ENCODE data around the gene LRRC8E. TPM values are rescaled to one million over a fixed set of nuclear protein-coding genes. Genes with fewer than 3 reads are reported as not detected.

LRRC8E gene
- total RNA-seq, 2 donors from 2014 or later, result 1.5 to 2.1 TPM

GRCh38 chr19:7863971-7864689 lies 24.2 kb upstream of the LRRC8E start:
- no peaks in the 10 kb centered on the region for H3K36me3 ChIP-seq
- TF ChIP-seq CTCF (IDR thresholded peaks at IDR 0.05), result no peak
- no peaks in the 10 kb centered on the region for H3K9me3 ChIP-seq
- no peak for DNase-seq (ENCODE audit: low spot score)
- H3K4me3 ChIP-seq, result no peak overlapping the region
- H3K27ac ChIP-seq, result no peak overlapping the region
- no peaks in the 10 kb centered on the region for H3K27me3 ChIP-seq
- peaks cover 0 to 31% of the 10 kb centered on the region in 2 donors for H3K4me1 ChIP-seq

GRCh38 chr19:7864690-7865074 lies 23.6 kb upstream of the LRRC8E start:
- peaks cover 0 to 37% of the 10 kb centered on the region in 2 donors for H3K4me1 ChIP-seq
- no peak for TF ChIP-seq CTCF (IDR thresholded peaks at IDR 0.05)
- no peaks in the 10 kb centered on the region for H3K36me3 ChIP-seq
- H3K27ac ChIP-seq, result no peak overlapping the region
- H3K9me3 ChIP-seq, result no peaks in the 10 kb centered on the region
- no peak overlapping the region for H3K4me3 ChIP-seq
- no peak for DNase-seq (ENCODE audit: low spot score)
- no peaks in the 10 kb centered on the region for H3K27me3 ChIP-seq

GRCh38 chr19:7865262-7865911 lies 22.9 kb upstream of the LRRC8E start:
- Histone ChIP-seq H3K4me1 (peaks cover 0 to 41% of the 10 kb centered on the region in 2 donors), H3K36me3 (no peaks in the 10 kb centered on the region), H3K4me3 (no peak overlapping the region), H3K27me3 (no peaks in the 10 kb centered on the region), H3K9me3 (no peaks in the 10 kb centered on the region), H3K27ac (no peak overlapping the region)
- no peak for TF ChIP-seq CTCF (IDR thresholded peaks at IDR 0.05)
- DNase-seq (ENCODE audit: low spot score), result no peak

- peaks cover 0 to 38% of the 10 kb centered on the region in 2 donors for H3K4me1 ChIP-seq
- H3K27ac ChIP-seq, result no peak overlapping the region
- TF ChIP-seq CTCF (IDR thresholded peaks at IDR 0.05), result no peak
- no peaks in the 10 kb centered on the region for H3K36me3 ChIP-seq
- no peak overlapping the region for H3K4me3 ChIP-seq
- H3K9me3 ChIP-seq, result no peaks in the 10 kb centered on the region
- no peak for DNase-seq (ENCODE audit: low spot score)
- no peaks in the 10 kb centered on the region for H3K27me3 ChIP-seq
Observed at GRCh38 chr19:7866399-7867091, 21.8 kb upstream of the LRRC8E start.

- H3K27me3 ChIP-seq, result no peaks in the 10 kb centered on the region
- no peaks in the 10 kb centered on the region for H3K36me3 ChIP-seq
- H3K4me1 ChIP-seq, result peaks cover 0 to 37% of the 10 kb centered on the region in 2 donors
- no peak overlapping the region for H3K4me3 ChIP-seq
- no peak for DNase-seq (ENCODE audit: low spot score)
- no peaks in the 10 kb centered on the region for H3K9me3 ChIP-seq
- TF ChIP-seq CTCF (IDR thresholded peaks at IDR 0.05), result no peak
- H3K27ac ChIP-seq, result no peak overlapping the region
Observed at GRCh38 chr19:7867092-7867844, 21.0 kb upstream of the LRRC8E start.

Measured in right atrium auricular region (tissue), 2 donors.